Endodermal cell (in vitro differentiated cells): ENCODE data around the gene CALD1. TPM values are rescaled to one million over a fixed set of nuclear protein-coding genes. Genes with fewer than 3 reads are reported as not detected.
A peak's percentile ranks its signal among the peaks of the same experiment; 100 is the strongest.

ENCODE experiments used
- DNase-seq: peaks from one replicate; pipeline ENCODE4 v3.0.0-alpha.2; 2017
- H3K27ac ChIP-seq: 2 replicates; pipeline ENCODE4 v1.5.1; 2013; ENCODE audit warnings: mild to moderate bottlenecking, low read depth, low read length, moderate library complexity
- H3K27me3 ChIP-seq: 2 replicates; pipeline ENCODE4 v1.6.1; 2013; ENCODE audit warnings: mild to moderate bottlenecking, low read length, moderate library complexity; ENCODE audit not compliant: insufficient read depth, control insufficient read depth, poor library complexity, severe bottlenecking
- H3K36me3 ChIP-seq: 2 replicates; pipeline ENCODE4 v1.7.0; 2013; ENCODE audit warnings: mild to moderate bottlenecking, low read length, moderate library complexity; ENCODE audit not compliant: control insufficient read depth, insufficient read depth
- H3K4me1 ChIP-seq: one replicate; pipeline ENCODE4 v1.7.0; 2013; ENCODE audit warnings: low read length; ENCODE audit not compliant: control insufficient read depth, insufficient read depth
- H3K4me3 ChIP-seq: 2 replicates; pipeline ENCODE4 v1.5.1; 2013; ENCODE audit warnings: mild to moderate bottlenecking, low read length, moderate library complexity
- H3K9ac ChIP-seq: 2 replicates; pipeline ENCODE4 v1.6.1; 2013; ENCODE audit warnings: mild to moderate bottlenecking, low read length, moderate library complexity; ENCODE audit not compliant: poor library complexity, severe bottlenecking; ENCODE audit errors: extremely low read depth
- H3K9me3 ChIP-seq: 2 replicates; pipeline ENCODE4 v1.6.1; 2013; ENCODE audit warnings: mild to moderate bottlenecking, low read length, moderate library complexity; ENCODE audit not compliant: control insufficient read depth
- H3K27ac Mint-ChIP-seq: 2 replicates; pipeline ENCODE4 v1.8.0; 2020; ENCODE audit warnings: mixed read lengths
- H3K27me3 Mint-ChIP-seq: 2 replicates; pipeline ENCODE4 v1.8.0; 2021; ENCODE audit warnings: mild to moderate bottlenecking, mixed read lengths; ENCODE audit not compliant: insufficient read depth
- H3K36me3 Mint-ChIP-seq: 2 replicates; pipeline ENCODE4 v1.8.0; 2020; ENCODE audit warnings: low read depth, mixed read lengths
- H3K4me1 Mint-ChIP-seq: 2 replicates; pipeline ENCODE4 v1.8.0; 2020; ENCODE audit warnings: mixed read lengths
- H3K4me3 Mint-ChIP-seq: 2 replicates; pipeline ENCODE4 v1.8.0; 2020; ENCODE audit warnings: mild to moderate bottlenecking, moderate library complexity, mixed read lengths
- H3K9me3 Mint-ChIP-seq: 2 replicates; pipeline ENCODE4 v1.8.0; 2020; ENCODE audit warnings: mild to moderate bottlenecking, mixed read lengths
- WGBS, 2 experiments: methylation state at CpG; one replicate each; pipeline versions ENCODE4 v1.1.5 to v1.1.7; 2013; ENCODE audit warnings: missing lambda C conversion rate in 2 of 2, mixed read lengths in 1 of 2; ENCODE audit not compliant: insufficient coverage in 1 of 2, insufficient read length in 1 of 2; 5-methylcytosine and 5-hydroxymethylcytosine counted together
- total RNA-seq, 2 donors: library from RNA; stranded (reverse); fragmentation: NEBNext Ultra II Directional in 1 of 2; extraction: Animal tissue kit (Norgen Biotek cat#: 25700) in 1 of 2; gene quantifications; 2 replicates in 1 of 2; 3 replicates in 1 of 2; pipeline ENCODE4 v1.2.1, GENCODE V29; 2021
- TF ChIP-seq, protein P1 (sequence below): fragments of 200-600 bp; sonication (generic); conservative IDR thresholded peaks from 2 replicates; pipeline ENCODE4 v1.5.0; 2021; ENCODE audit warnings: antibody characterized with exemption, mild to moderate bottlenecking

CALD1 gene
- total RNA-seq, 2 donors from 2014 or later, result 111 to 132 TPM

DNA sequence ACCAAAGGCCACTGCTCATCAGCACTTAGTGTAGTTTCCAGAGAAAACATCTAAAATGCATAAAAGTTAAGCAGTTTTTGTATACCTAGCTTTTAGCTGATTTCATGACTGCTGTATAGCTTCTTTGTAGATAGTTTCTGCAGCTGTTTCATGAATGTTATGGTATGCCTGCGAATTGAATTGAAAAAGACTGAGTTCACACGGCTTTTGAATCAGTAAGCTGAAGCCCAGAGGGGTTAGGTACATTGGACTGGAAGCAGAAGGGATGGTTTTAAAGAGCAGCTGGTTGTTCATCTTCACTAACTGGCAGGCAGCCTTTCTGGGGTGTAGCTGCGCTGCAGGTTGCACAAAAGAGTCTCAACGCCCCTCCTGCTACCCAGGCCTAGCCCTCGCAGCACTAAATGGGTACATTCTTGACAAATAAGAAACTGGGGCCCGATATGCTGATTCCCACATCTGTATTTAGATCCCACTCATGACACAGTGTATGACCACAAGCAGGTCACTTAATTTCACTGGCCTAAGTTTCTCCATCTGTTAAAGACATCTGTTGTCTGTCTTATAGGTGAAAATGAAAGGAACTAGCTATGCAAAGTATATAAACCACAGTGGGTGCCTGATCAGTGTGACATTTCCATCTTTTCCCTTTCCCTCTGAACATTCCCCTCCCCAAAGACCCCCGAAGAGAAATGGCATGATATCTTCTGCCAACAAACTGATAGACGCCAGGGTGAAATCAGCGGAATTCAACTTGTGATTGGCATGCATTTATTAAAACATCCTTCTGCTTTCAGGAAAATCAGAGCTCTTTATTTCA lies 120.9 kb downstream of the CALD1 start:
- Histone ChIP-seq H3K36me3 (peaks cover 23% of the 10 kb centered on the region), H3K9ac (no peak overlapping the region), H3K9me3 (peaks cover 27% of the 10 kb centered on the region), H3K27me3 (no peaks in the 10 kb centered on the region), H3K27ac (no peak overlapping the region), H3K4me3 (no peak overlapping the region), H3K4me1 (peaks cover 5% of the 10 kb centered on the region)
- DNase-seq, result no peak
- peaks cover 31% of the 10 kb centered on the region for H3K4me1 Mint-ChIP-seq
- TF ChIP-seq, protein P1, sequence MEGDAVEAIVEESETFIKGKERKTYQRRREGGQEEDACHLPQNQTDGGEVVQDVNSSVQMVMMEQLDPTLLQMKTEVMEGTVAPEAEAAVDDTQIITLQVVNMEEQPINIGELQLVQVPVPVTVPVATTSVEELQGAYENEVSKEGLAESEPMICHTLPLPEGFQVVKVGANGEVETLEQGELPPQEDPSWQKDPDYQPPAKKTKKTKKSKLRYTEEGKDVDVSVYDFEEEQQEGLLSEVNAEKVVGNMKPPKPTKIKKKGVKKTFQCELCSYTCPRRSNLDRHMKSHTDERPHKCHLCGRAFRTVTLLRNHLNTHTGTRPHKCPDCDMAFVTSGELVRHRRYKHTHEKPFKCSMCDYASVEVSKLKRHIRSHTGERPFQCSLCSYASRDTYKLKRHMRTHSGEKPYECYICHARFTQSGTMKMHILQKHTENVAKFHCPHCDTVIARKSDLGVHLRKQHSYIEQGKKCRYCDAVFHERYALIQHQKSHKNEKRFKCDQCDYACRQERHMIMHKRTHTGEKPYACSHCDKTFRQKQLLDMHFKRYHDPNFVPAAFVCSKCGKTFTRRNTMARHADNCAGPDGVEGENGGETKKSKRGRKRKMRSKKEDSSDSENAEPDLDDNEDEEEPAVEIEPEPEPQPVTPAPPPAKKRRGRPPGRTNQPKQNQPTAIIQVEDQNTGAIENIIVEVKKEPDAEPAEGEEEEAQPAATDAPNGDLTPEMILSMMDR, result no peak
- H3K27ac Mint-ChIP-seq, result peak overlapping the region; percentile 19
- WGBS, 2 experiments, result 91 to 94% methylated on average over 6 to 9 of the region's 9 CpGs
- H3K4me3 Mint-ChIP-seq, result no peak overlapping the region
- peaks cover 18% of the 10 kb centered on the region for H3K9me3 Mint-ChIP-seq
- H3K36me3 Mint-ChIP-seq, result peaks cover 34% of the 10 kb centered on the region
- no peaks in the 10 kb centered on the region for H3K27me3 Mint-ChIP-seq

GRCh38 chr7:134901389-134902020 lies 122.1 kb downstream of the CALD1 start:
- 89 to 94% methylated on average over 3 to 4 of the region's 4 CpGs for WGBS, 2 experiments
- Histone ChIP-seq H3K9ac (no peak overlapping the region), H3K27me3 (no peaks in the 10 kb centered on the region), H3K27ac (no peak overlapping the region), H3K4me1 (peaks cover 5% of the 10 kb centered on the region), H3K4me3 (peak overlapping the region; percentile 14), H3K9me3 (peaks cover 16% of the 10 kb centered on the region), H3K36me3 (peaks cover 21% of the 10 kb centered on the region)
- H3K36me3 Mint-ChIP-seq, result peaks cover 23% of the 10 kb centered on the region
- TF ChIP-seq, protein P1, result no peak
- no peak overlapping the region for H3K4me3 Mint-ChIP-seq
- H3K27ac Mint-ChIP-seq, result peak overlapping the region; percentile 61
- no peaks in the 10 kb centered on the region for H3K27me3 Mint-ChIP-seq
- peaks cover 36% of the 10 kb centered on the region for H3K4me1 Mint-ChIP-seq
- no peak for DNase-seq
- H3K9me3 Mint-ChIP-seq, result peaks cover 7% of the 10 kb centered on the region

GRCh38 chr7:134902058-134902457 lies 122.6 kb downstream of the CALD1 start:
- Histone ChIP-seq H3K4me1 (peaks cover 7% of the 10 kb centered on the region), H3K4me3 (no peak overlapping the region), H3K9ac (no peak overlapping the region), H3K36me3 (peaks cover 19% of the 10 kb centered on the region), H3K27me3 (no peaks in the 10 kb centered on the region), H3K27ac (no peak overlapping the region), H3K9me3 (peaks cover 10% of the 10 kb centered on the region)
- peaks cover 18% of the 10 kb centered on the region for H3K36me3 Mint-ChIP-seq
- H3K4me1 Mint-ChIP-seq, result peaks cover 41% of the 10 kb centered on the region
- H3K27me3 Mint-ChIP-seq, result no peaks in the 10 kb centered on the region
- peaks cover 1% of the 10 kb centered on the region for H3K9me3 Mint-ChIP-seq
- no peak for DNase-seq
- peak overlapping the region; percentile 61 for H3K27ac Mint-ChIP-seq
- TF ChIP-seq, protein P1, result no peak
- 94% methylated on average over 2 of the region's 2 CpGs for WGBS, 2 experiments
- H3K4me3 Mint-ChIP-seq, result no peak overlapping the region
